GM12878 (cell line): ENCODE measurements around the gene SLC26A1. TPM values are rescaled to one million over a fixed set of nuclear protein-coding genes. Genes with fewer than 3 reads are reported as not detected.

Experiments used
- CBX5 ChIP-seq: sonication (generic); IDR thresholded peaks from 2 replicates; pipeline ENCODE4 v1.6.1; 2016; ENCODE audit warnings: low read depth, moderate library complexity, mild to moderate bottlenecking, inconsistent platforms
- E2F8 ChIP-seq: fragments of 450-650 bp; IDR thresholded peaks from 2 replicates; pipeline ENCODE4 v1.6.1; 2018; ENCODE audit warnings: mild to moderate bottlenecking, low read depth, moderate library complexity; ENCODE audit not compliant: partially characterized antibody
- HDGF ChIP-seq: fragments of 450-650 bp; IDR thresholded peaks from 2 replicates; pipeline ENCODE4 v1.6.1; 2016; ENCODE audit warnings: antibody characterized with exemption
- IRF4 ChIP-seq: IDR thresholded peaks from 2 replicates; pipeline ENCODE4 v1.6.1; 2011; ENCODE audit warnings: low read depth, low read length
- NBN ChIP-seq: fragments of 450-650 bp; IDR thresholded peaks from 2 replicates; pipeline ENCODE4 v1.6.1; 2016
- PKNOX1 ChIP-seq: fragments of 450-650 bp; IDR thresholded peaks from 2 replicates; pipeline ENCODE4 v1.6.1; 2016; ENCODE audit warnings: mild to moderate bottlenecking
- SUZ12 ChIP-seq: fragments of 200-600 bp; sonication (generic); IDR thresholded peaks from one replicate; pipeline ENCODE4 v1.6.1; 2018; ENCODE audit warnings: antibody characterized with exemption, mild to moderate bottlenecking; ENCODE audit not compliant: unreplicated experiment
- ZBTB4 ChIP-seq: fragments of 450-650 bp; formaldehyde crosslinking; IDR thresholded peaks from 2 replicates; pipeline ENCODE4 v1.4.0; 2022; ENCODE audit warnings: mild to moderate bottlenecking, moderate library complexity
- polyA plus RNA-seq, 11 experiments: library from polyadenylated mRNA; depleted of rRNA in 4 of 11; unstranded in 6 of 11; stranded (reverse) in 5 of 11; fragments of >200 nt; fragmentation: Nextera tagmentation in 4 of 11; fragmentation: Illumina TruSeq in 1 of 11; extraction: Ambion mirVana in 4 of 11; extraction: Trizol in 1 of 11; gene quantifications; 1 replicate in 1 of 11; 2 replicates in 10 of 11; pipeline versions ENCODE4 v1.2.1 to v1.2.3, GENCODE V29; 2011 to 2016; ENCODE audit warnings: inconsistent platforms in 2 of 11, missing spikeins in 2 of 11, low read depth in 1 of 11
- total RNA-seq, 4 experiments: library from RNA; depleted of rRNA in 3 of 4; stranded (reverse); fragments of >200 nt in 3 of 4; fragmentation: Illumina TruSeq in 1 of 4; extraction: Trizol in 1 of 4; gene quantifications; 2 replicates each; pipeline versions ENCODE4 v1.2.1 to v1.2.3, GENCODE V29; 2013 to 2021

Gene SLC26A1
- total and polyA plus RNA-seq, 10 of the 15 experiments (the other 5 are each of a cell fraction or from before 2014, with no cell fraction given), result 0.05 to 0.96 (median 0.28) TPM; not detected in 5

GRCh38 chr4:1010395-1011021 is 17.3 kb upstream of the SLC26A1 start (continued):
- TF ChIP-seq ZBTB4 (CRISPR knock-in tag), result no peak
- no peak for TF ChIP-seq SUZ12
- no peak for TF ChIP-seq IRF4
- TF ChIP-seq E2F8, result no peak
- peak; percentile 43; the same call in 1 of the 2 replicates for TF ChIP-seq PKNOX1
- TF ChIP-seq NBN, result no peak
- TF ChIP-seq HDGF, result peak; percentile 40; the same call in 1 of the 2 replicates
- TF ChIP-seq CBX5, result no peak
- TF ChIP-seq, all 136 proteins: peak for 3
